ENCODE results near the gene SMURF1. TPM values are rescaled to one million over a fixed set of nuclear protein-coding genes. Genes with fewer than 3 reads are reported as not detected.

SMURF1 gene
- total RNA-seq, 4 donors from 2014 or later: 25.3 to 47.5 (median 36.5) TPM

DNA sequence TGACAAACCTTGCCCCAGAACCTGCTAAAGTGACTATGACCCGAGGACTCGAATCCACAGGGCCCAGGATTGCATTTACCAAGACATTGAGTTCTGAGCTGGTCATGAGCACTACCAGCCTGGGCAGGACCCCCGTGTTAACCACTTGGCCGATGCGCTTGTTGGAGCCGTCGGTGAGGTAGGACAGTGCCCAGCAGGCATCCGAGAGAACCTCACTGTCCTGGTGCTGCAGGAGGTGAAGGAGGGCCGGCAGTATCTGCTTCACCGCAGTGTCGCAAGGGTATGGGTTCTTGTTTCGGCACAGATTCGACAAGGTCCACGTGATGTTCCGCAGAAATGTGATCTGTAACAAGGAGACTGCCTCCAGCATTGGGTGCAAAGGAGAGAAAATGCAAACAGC lies 44.3 kb upstream of the SMURF1 start:
- no peak for DNase-seq
- H3K27me3 ChIP-seq: no peaks in the 10 kb centered on the region
- no peak overlapping the region for H3K4me3 ChIP-seq
- H3K4me1 ChIP-seq: no peaks in the 10 kb centered on the region
- intact Hi-C loops (cut with DNase I; ENCODE audit: low total_unique reads) (no loop called here), in situ Hi-C loops (cut with MboI; ENCODE audit: low pct_ligation_motif_present in 1 of 4, low pct_unique_long_range_greater_than_20kb in 1 of 4, low sequenced_read_pairs in 3 of 4) (no loop called here)
- 91 to 93% methylated on average over 7 to 14 of the region's 15 CpGs for WGBS, 2 donors (ENCODE audit: low coverage in 1 of 2)
- no peak for TF ChIP-seq POLR2AphosphoS5 (IDR thresholded peaks at IDR 0.05)
- TF ChIP-seq POLR2A (IDR thresholded peaks at IDR 0.05): no peak
- no peak for TF ChIP-seq CTCF (IDR thresholded peaks at IDR 0.05)
- no peak for TF ChIP-seq EP300 (IDR thresholded peaks at IDR 0.05; ENCODE audit: low read depth)
- H3K9me3 ChIP-seq: no peaks in the 10 kb centered on the region
- H3K36me3 ChIP-seq: no peaks in the 10 kb centered on the region
- H3K27ac ChIP-seq: no peak overlapping the region

DNA sequence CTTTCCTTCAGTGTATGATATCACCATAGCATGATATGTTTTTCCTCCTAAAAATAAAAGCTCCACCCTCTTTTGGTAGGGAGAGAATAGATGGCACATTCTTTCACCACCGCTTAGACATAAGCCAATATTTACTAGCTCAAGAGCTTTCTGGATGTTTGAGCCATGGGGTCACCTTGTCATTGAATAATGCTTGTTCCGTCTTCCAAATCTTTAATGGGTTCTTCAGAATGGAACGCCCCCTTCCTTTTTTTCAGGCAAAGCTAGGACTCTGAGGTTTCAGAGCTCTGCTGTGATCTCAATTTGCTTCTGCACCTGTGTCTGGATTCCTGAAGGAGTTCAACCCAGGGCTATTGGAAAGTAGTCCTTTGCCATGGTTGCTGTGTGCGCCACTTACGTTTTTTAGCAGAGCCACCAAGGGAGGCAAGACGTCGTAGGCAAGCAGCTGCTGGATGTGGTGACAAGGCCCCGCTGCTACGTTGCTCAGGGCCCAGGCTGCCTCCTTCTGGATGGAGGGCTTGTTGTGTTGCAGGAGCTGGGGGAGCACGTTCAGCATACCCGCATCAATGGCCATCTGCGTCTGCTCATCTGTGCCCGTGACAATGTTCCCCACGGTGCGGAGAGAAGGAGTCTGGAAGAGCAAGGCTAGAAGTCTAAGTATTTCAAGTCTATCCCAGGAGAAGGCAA lies 40.8 kb upstream of the SMURF1 start:
- in situ Hi-C loops (cut with MboI; ENCODE audit: low pct_ligation_motif_present in 1 of 4, low pct_unique_long_range_greater_than_20kb in 1 of 4, low sequenced_read_pairs in 3 of 4): no loop called here

DNA sequence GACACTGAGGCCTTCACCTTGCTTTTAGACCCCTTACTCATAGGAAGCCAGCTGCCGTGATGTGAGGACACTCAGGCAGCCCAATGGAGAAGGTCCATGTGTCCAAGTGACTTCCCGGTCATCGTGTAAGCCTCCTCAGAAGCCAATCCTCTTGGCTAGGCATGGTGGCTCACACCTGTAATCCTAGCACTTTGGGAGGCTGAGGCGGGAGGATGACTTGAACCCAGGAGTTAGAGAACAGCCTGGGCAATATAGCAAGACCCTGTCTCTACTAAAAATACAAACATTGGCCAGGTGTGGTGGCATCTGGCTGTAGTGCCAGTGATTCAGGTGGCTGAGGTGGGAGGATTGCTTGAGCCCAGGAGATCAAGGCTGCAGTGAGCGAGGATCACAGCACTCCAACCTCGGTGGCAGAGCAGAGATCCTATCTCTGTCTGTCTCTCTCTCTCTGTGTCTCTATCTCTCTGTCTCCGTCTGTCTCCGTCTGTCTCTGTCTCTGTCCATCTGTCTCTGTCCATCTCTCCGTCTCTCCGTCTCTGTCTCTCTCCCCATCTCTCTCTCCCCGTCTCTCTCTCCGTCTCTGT lies 36.3 kb upstream of the SMURF1 start:
- TF ChIP-seq CTCF (IDR thresholded peaks at IDR 0.05): no peak
- TF ChIP-seq EP300 (IDR thresholded peaks at IDR 0.05; ENCODE audit: low read depth): no peak
- TF ChIP-seq POLR2AphosphoS5 (IDR thresholded peaks at IDR 0.05): no peak
- TF ChIP-seq POLR2A (IDR thresholded peaks at IDR 0.05): no peak
- H3K27me3 ChIP-seq: no peaks in the 10 kb centered on the region
- WGBS, 2 donors (ENCODE audit: low coverage in 1 of 2): 91 to 94% methylated on average over 4 to 12 of the region's 12 CpGs
- H3K4me3 ChIP-seq: no peak overlapping the region
- H3K27ac ChIP-seq: no peak overlapping the region
- no peak for DNase-seq
- no peaks in the 10 kb centered on the region for H3K4me1 ChIP-seq
- H3K9me3 ChIP-seq: no peaks in the 10 kb centered on the region
- H3K36me3 ChIP-seq: no peaks in the 10 kb centered on the region
- intact Hi-C loops (cut with DNase I; ENCODE audit: low total_unique reads) (no loop called here), in situ Hi-C loops (cut with MboI; ENCODE audit: low pct_ligation_motif_present in 1 of 4, low pct_unique_long_range_greater_than_20kb in 1 of 4, low sequenced_read_pairs in 3 of 4) (no loop called here)

More for the DNA sequence above, 40.8 kb upstream of the SMURF1 start:
- TF ChIP-seq CTCF (IDR thresholded peaks at IDR 0.05) (no peak), EP300 (IDR thresholded peaks at IDR 0.05; ENCODE audit: low read depth) (no peak), POLR2AphosphoS5 (IDR thresholded peaks at IDR 0.05) (no peak), POLR2A (IDR thresholded peaks at IDR 0.05) (no peak)
- no peak for DNase-seq
- intact Hi-C loops (cut with DNase I; ENCODE audit: low total_unique reads): no loop called here
- no peak overlapping the region for H3K4me3 ChIP-seq
- 81 to 93% methylated on average over 5 to 15 of the region's 15 CpGs for WGBS, 2 donors (ENCODE audit: low coverage in 1 of 2)
- no peaks in the 10 kb centered on the region for H3K36me3 ChIP-seq
- H3K27me3 ChIP-seq: no peaks in the 10 kb centered on the region
- H3K27ac ChIP-seq: no peak overlapping the region
- no peaks in the 10 kb centered on the region for H3K9me3 ChIP-seq
- no peaks in the 10 kb centered on the region for H3K4me1 ChIP-seq

GRCh38 chr7:99177165-99177564 lies 33.3 kb upstream of the SMURF1 start:
- 46 to 76% methylated on average over 4 to 10 of the region's 10 CpGs for WGBS, 2 donors (ENCODE audit: low coverage in 1 of 2)
- Histone ChIP-seq H3K4me3 (no peak overlapping the region), H3K4me1 (no peaks in the 10 kb centered on the region), H3K9me3 (no peaks in the 10 kb centered on the region), H3K27ac (no peak overlapping the region), H3K36me3 (no peaks in the 10 kb centered on the region), H3K27me3 (no peaks in the 10 kb centered on the region)
- in situ Hi-C loops (cut with MboI; ENCODE audit: low pct_ligation_motif_present in 1 of 4, low pct_unique_long_range_greater_than_20kb in 1 of 4, low sequenced_read_pairs in 3 of 4): no loop called here
- intact Hi-C loops (cut with DNase I; ENCODE audit: low total_unique reads): no loop called here
- no peak for TF ChIP-seq POLR2A (IDR thresholded peaks at IDR 0.05)
- TF ChIP-seq POLR2AphosphoS5 (IDR thresholded peaks at IDR 0.05): no peak
- no peak for TF ChIP-seq EP300 (IDR thresholded peaks at IDR 0.05; ENCODE audit: low read depth)
- no peak for TF ChIP-seq CTCF (IDR thresholded peaks at IDR 0.05)
- no peak for DNase-seq
